AG09309 (cell line): Measurements from ENCODE around the gene ZNF148.

Experiments
- DNase-seq: peaks from one replicate; pipeline ENCODE4 v3.0.0-alpha.2; 2010; ENCODE audit warnings: low read depth
- H3K4me3 ChIP-seq: 2 replicates; pipeline ENCODE4 v1.5.1; 2011; ENCODE audit warnings: mild to moderate bottlenecking, low read depth, low read length, moderate library complexity; ENCODE audit not compliant: control insufficient read depth
- CTCF ChIP-seq: IDR thresholded peaks from 2 replicates; pipeline ENCODE4 v1.5.1; 2011; ENCODE audit warnings: mild to moderate bottlenecking, low read depth, low read length, inconsistent platforms; ENCODE audit not compliant: insufficient read depth, control insufficient read depth; ENCODE audit errors: missing control alignments

Gene ZNF148

GRCh38 chr3:125375950-125376679 is 990 bp upstream of the ZNF148 start:
- H3K4me3 ChIP-seq: peak overlapping the region; percentile 90
- DNase-seq: no peak
- TF ChIP-seq CTCF: no peak

- peak overlapping the region; percentile 90 for H3K4me3 ChIP-seq
- no peak for TF ChIP-seq CTCF
- no peak for DNase-seq
Measured at GRCh38 chr3:125374501-125374995, 577 bp downstream of the ZNF148 start.

- H3K4me3 ChIP-seq: no peak overlapping the region
- DNase-seq: no peak
- no peak for TF ChIP-seq CTCF
Measured at GRCh38 chr3:125367403-125368230, 7.5 kb downstream of the ZNF148 start.

- no peak overlapping the region for H3K4me3 ChIP-seq
- TF ChIP-seq CTCF: no peak
- DNase-seq: no peak
Measured at GRCh38 chr3:125366132-125366531, 9.0 kb downstream of the ZNF148 start.

GRCh38 chr3:125359700-125360099 is 15.4 kb downstream of the ZNF148 start:
- no peak for DNase-seq
- no peak for TF ChIP-seq CTCF

GRCh38 chr3:125358923-125359322 is 16.2 kb downstream of the ZNF148 start:
- DNase-seq: no peak

More at GRCh38 chr3:125359700-125360099, 15.4 kb downstream of the ZNF148 start:
- no peak overlapping the region for H3K4me3 ChIP-seq

More at GRCh38 chr3:125358923-125359322, 16.2 kb downstream of the ZNF148 start:
- no peak overlapping the region for H3K4me3 ChIP-seq
- TF ChIP-seq CTCF: no peak
